ENCODE results near the gene AANAT. TPM values are rescaled to one million over a fixed set of nuclear protein-coding genes. Genes with fewer than 3 reads are reported as not detected.

The AANAT gene
- total RNA-seq, 5 donors from 2014 or later (not counting 1 experiment from before 2014, with no cell fraction given), result not detected

DNA sequence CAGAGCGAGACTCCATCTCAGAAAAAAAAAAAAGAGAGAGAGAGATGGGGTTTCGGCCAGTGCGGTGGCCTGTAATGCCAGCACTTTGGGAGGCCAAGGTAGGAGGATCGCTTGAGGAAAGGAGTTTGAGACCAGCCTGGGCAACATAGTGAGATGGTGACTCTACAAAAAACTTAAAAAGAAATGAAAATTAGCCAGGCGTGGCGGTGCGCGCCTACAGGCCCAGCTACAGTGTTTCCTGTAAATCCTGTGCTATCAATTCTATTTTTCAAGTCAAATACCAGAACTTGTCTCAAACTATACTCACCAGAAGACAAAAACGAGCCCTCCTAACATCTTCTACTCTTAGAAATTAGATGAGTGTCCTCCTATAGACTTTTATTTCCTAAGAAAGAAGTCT lies 33.7 kb upstream of the AANAT start:
- Histone ChIP-seq H3K27ac (ENCODE audit: low read length) (no peak overlapping the region), H3K27me3 (replicated peaks in 1 of 2; ENCODE audit: control insufficient read depth in 2 of 2, extremely low read depth in 1 of 2, insufficient read depth in 2 of 2, low read length in 1 of 2) (no peaks in the 10 kb centered on the region), H3K9me3 (no peaks in the 10 kb centered on the region), H3K36me3 (ENCODE audit: control insufficient read depth in 2 of 2, extremely low read depth in 1 of 2, insufficient read depth in 1 of 2, low read length in 1 of 2) (no peaks in the 10 kb centered on the region), H3K4me3 (ENCODE audit: control insufficient read depth in 1 of 2, extremely low read depth in 1 of 2, low read length in 1 of 2) (no peak overlapping the region), H3K4me1 (ENCODE audit: control insufficient read depth in 1 of 2, extremely low read depth in 1 of 2, insufficient read depth in 2 of 2, low read length in 2 of 2) (no peaks in the 10 kb centered on the region)
- Mint-ChIP-seq H3K4me1 (peaks cover 22 to 50% (median 25%) of the 10 kb centered on the region in 3 donors), H3K36me3 (peaks cover 14% of the 10 kb centered on the region), H3K27me3 (no peaks in the 10 kb centered on the region), H3K27ac (no peak overlapping the region), H3K9me3 (no peaks in the 10 kb centered on the region), H3K4me3 (no peak overlapping the region)
- ATAC-seq (replicated peaks in 1 of 4), result no peak
- WGBS (ENCODE audit: insufficient coverage), result 98% methylated on average over 7 of the region's 9 CpGs
- DNase-seq, result no peak
- POLR2A ChIA-PET, result no interaction called here
- CTCF ChIA-PET, result no interaction called here

DNA sequence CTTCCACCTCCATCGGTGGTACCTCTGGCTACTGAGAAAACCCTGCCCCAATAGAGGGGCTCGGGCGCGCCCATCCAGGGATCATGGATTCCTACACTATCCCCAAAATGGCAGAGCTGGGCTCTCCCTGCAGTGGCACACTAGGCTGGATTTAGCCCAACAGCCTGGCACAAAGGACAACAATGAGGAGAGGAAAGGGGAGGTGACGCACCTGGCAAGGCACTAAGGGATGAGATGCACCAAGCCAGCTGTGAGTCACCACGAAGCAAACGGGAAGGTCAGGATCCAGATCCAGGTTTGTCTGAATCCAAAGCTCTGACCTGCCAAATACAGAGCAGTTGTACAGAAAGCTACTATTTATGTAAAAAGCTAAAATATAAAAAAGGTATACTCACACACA lies 32.5 kb upstream of the AANAT start:
- H3K27ac Mint-ChIP-seq, result no peak overlapping the region
- Histone ChIP-seq H3K27ac (ENCODE audit: low read length) (no peak overlapping the region), H3K36me3 (ENCODE audit: control insufficient read depth in 2 of 2, extremely low read depth in 1 of 2, insufficient read depth in 1 of 2, low read length in 1 of 2) (no peaks in the 10 kb centered on the region), H3K4me1 (ENCODE audit: control insufficient read depth in 1 of 2, extremely low read depth in 1 of 2, insufficient read depth in 2 of 2, low read length in 2 of 2) (no peaks in the 10 kb centered on the region), H3K4me3 (ENCODE audit: control insufficient read depth in 1 of 2, extremely low read depth in 1 of 2, low read length in 1 of 2) (no peak overlapping the region), H3K9me3 (no peaks in the 10 kb centered on the region), H3K27me3 (replicated peaks in 1 of 2; ENCODE audit: control insufficient read depth in 2 of 2, extremely low read depth in 1 of 2, insufficient read depth in 2 of 2, low read length in 1 of 2) (no peaks in the 10 kb centered on the region)
- no peak overlapping the region for H3K4me3 Mint-ChIP-seq
- ChIA-PET CTCF (interaction anchor here in 1 of 2 donors (1.0 to 1.1 kb wide), 2 partner anchors 14 to 40 kb away, joined by 3 read pairs; no protein-coding TSS in a partner anchor), POLR2A (interaction anchor here in 1 of 2 donors (0.7 kb wide), 1 partner anchor 283 kb away, joined by 5 read pairs; no protein-coding TSS in a partner anchor)
- DNase-seq, result no peak
- no peak for ATAC-seq (replicated peaks in 1 of 4)
- no peaks in the 10 kb centered on the region for H3K9me3 Mint-ChIP-seq
- 100% methylated on average over 1 of the region's 7 CpGs for WGBS (ENCODE audit: insufficient coverage)
- H3K4me1 Mint-ChIP-seq, result peaks cover 28 to 54% (median 33%) of the 10 kb centered on the region in 3 donors
- peaks cover 13% of the 10 kb centered on the region for H3K36me3 Mint-ChIP-seq
- H3K27me3 Mint-ChIP-seq, result no peaks in the 10 kb centered on the region

DNA sequence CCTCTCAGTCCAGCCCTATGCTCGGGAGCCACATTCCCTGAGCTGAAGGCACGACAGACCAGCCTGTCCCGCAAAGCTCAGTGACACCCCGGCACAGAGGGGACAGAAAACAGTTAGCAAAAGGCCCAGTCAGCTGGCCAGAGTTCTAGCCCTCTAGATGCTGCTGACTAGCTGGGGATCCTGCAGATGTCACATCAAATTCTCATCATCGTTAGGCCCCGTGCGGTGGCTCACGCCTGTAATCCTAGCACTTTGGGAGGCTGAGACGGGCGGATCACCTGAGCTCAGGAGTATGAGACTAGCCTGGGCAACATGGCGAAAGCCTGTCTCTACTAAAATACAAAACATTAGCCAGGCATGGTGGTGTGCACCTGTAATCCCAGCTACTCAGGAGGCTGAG lies 31.7 kb upstream of the AANAT start:
- no peak for ATAC-seq (replicated peaks in 1 of 4)
- H3K4me3 ChIP-seq (ENCODE audit: control insufficient read depth in 1 of 2, extremely low read depth in 1 of 2, low read length in 1 of 2), result no peak overlapping the region
- Mint-ChIP-seq H3K27ac (no peak overlapping the region), H3K36me3 (peaks cover 10% of the 10 kb centered on the region), H3K27me3 (no peaks in the 10 kb centered on the region), H3K9me3 (no peaks in the 10 kb centered on the region), H3K4me1 (peaks cover 27 to 54% (median 40%) of the 10 kb centered on the region in 3 donors), H3K4me3 (no peak overlapping the region)
- H3K27me3 ChIP-seq (replicated peaks in 1 of 2; ENCODE audit: control insufficient read depth in 2 of 2, extremely low read depth in 1 of 2, insufficient read depth in 2 of 2, low read length in 1 of 2), result no peaks in the 10 kb centered on the region
- no peaks in the 10 kb centered on the region for H3K36me3 ChIP-seq (ENCODE audit: control insufficient read depth in 2 of 2, extremely low read depth in 1 of 2, insufficient read depth in 1 of 2, low read length in 1 of 2)
- no peak overlapping the region for H3K27ac ChIP-seq (ENCODE audit: low read length)
- POLR2A ChIA-PET, result no interaction called here
- CTCF ChIA-PET, result no interaction called here
- H3K4me1 ChIP-seq (ENCODE audit: control insufficient read depth in 1 of 2, extremely low read depth in 1 of 2, insufficient read depth in 2 of 2, low read length in 2 of 2), result no peaks in the 10 kb centered on the region
- H3K9me3 ChIP-seq, result no peaks in the 10 kb centered on the region
- 94% methylated on average over 8 of the region's 11 CpGs for WGBS (ENCODE audit: insufficient coverage)
- no peak for DNase-seq

DNA sequence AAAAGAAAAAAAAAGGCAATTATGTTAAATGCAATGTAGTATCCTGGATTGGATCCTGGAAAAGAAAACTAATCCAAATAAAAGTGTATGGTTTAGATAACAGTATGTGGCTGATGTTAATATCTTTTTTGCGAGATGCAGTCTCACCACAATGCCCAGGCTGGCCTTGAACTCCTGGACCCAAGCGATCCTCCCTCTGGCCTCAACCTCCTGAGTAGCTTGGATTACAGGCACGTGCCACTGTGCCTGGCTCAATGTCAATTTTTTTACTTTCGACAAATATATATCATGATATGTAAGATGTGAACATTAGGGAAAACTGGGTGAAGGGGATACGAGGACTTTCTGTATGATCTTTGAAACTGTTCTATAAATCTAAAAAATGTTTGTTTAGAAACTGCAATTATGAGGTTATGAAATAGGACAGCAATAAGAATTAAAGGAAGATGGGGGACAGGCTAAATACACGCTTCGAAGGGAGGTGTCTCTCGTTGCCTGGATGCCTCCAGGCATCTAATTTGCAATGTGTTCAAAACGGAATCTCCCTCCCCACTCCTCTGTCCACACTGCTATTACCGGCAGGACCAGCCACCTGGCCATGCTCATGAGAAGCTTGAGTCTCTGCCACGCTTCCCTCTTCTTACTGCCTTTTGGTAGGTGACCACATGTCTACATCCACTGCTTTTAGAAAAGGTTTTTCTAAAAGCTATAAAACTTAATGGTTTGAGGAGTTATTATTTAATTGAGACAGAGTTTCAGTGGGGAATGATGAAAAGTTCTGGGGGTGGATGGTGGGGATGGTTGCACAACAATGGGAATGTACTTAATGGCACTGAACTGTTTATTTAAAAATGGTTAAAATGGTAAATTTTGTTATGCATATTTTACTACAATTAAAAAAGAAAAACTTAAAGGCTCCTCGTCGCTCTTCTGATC lies 29.7 kb upstream of the AANAT start:
- POLR2A ChIA-PET, result interaction anchor here in 1 of 2 donors (0.6 to 0.7 kb wide), 2 partner anchors 276 to 467 kb away, joined by 3 to 6 read pairs; no protein-coding TSS in a partner anchor
- no peak overlapping the region for H3K27ac ChIP-seq (ENCODE audit: low read length)
- ATAC-seq (replicated peaks in 1 of 4) (no peak), DNase-seq (no peak)
- Mint-ChIP-seq H3K4me1 (peaks cover 38 to 61% (median 60%) of the 10 kb centered on the region in 3 donors), H3K9me3 (no peaks in the 10 kb centered on the region), H3K27me3 (no peaks in the 10 kb centered on the region), H3K36me3 (peaks cover 15% of the 10 kb centered on the region), H3K4me3 (no peak overlapping the region), H3K27ac (no peak overlapping the region)
- H3K27me3 ChIP-seq (replicated peaks in 1 of 2; ENCODE audit: control insufficient read depth in 2 of 2, extremely low read depth in 1 of 2, insufficient read depth in 2 of 2, low read length in 1 of 2), result no peaks in the 10 kb centered on the region
- 87% methylated on average over 7 of the region's 13 CpGs for WGBS (ENCODE audit: insufficient coverage)
- no peaks in the 10 kb centered on the region for H3K9me3 ChIP-seq
- peaks cover 3 to 10% of the 10 kb centered on the region in 2 experiments for H3K4me1 ChIP-seq (ENCODE audit: control insufficient read depth in 1 of 2, extremely low read depth in 1 of 2, insufficient read depth in 2 of 2, low read length in 2 of 2)
- H3K36me3 ChIP-seq (ENCODE audit: control insufficient read depth in 2 of 2, extremely low read depth in 1 of 2, insufficient read depth in 1 of 2, low read length in 1 of 2), result peaks cover 0 to 2% of the 10 kb centered on the region in 2 donors
- CTCF ChIA-PET, result interaction anchor here in 1 of 2 donors (0.7 to 1.3 kb wide), 2 partner anchors 13 to 582 kb away, joined by 3 to 4 read pairs; no protein-coding TSS in a partner anchor
- H3K4me3 ChIP-seq (ENCODE audit: control insufficient read depth in 1 of 2, extremely low read depth in 1 of 2, low read length in 1 of 2), result no peak overlapping the region

DNA sequence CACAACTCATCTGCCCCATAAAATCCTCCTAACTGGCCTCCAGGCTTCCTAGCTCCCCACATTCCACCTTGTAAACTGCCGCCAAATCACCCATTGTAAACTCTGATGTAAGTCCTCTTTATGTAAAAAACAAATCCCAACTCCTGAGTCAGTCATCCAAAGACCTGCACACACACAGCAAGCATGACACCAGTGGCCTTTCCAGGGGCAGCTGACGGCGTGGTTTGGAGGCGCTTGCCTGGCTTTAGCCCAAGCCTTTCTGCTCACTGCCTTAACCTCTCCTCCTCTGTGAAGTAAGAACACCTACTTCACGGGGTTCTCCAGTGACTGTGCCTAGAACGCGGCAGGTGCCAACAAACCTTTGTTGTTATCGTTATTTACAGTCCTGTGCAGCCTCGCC lies 28.5 kb upstream of the AANAT start:
- Histone ChIP-seq H3K9me3 (no peaks in the 10 kb centered on the region), H3K27me3 (replicated peaks in 1 of 2; ENCODE audit: control insufficient read depth in 2 of 2, extremely low read depth in 1 of 2, insufficient read depth in 2 of 2, low read length in 1 of 2) (no peaks in the 10 kb centered on the region), H3K36me3 (ENCODE audit: control insufficient read depth in 2 of 2, extremely low read depth in 1 of 2, insufficient read depth in 1 of 2, low read length in 1 of 2) (peaks cover 0 to 2% of the 10 kb centered on the region in 2 donors), H3K4me3 (ENCODE audit: control insufficient read depth in 1 of 2, extremely low read depth in 1 of 2, low read length in 1 of 2) (no peak overlapping the region), H3K27ac (ENCODE audit: low read length) (no peak overlapping the region), H3K4me1 (ENCODE audit: control insufficient read depth in 1 of 2, extremely low read depth in 1 of 2, insufficient read depth in 2 of 2, low read length in 2 of 2) (peaks cover 4 to 10% of the 10 kb centered on the region in 2 experiments)
- Mint-ChIP-seq H3K27ac (no peak overlapping the region), H3K36me3 (peaks cover 18% of the 10 kb centered on the region), H3K27me3 (no peaks in the 10 kb centered on the region), H3K9me3 (no peaks in the 10 kb centered on the region), H3K4me3 (no peak overlapping the region), H3K4me1 (peaks cover 44 to 69% (median 65%) of the 10 kb centered on the region in 3 donors)
- WGBS (ENCODE audit: insufficient coverage), result 97% methylated on average over 9 of the region's 9 CpGs
- no peak for ATAC-seq (replicated peaks in 1 of 4)
- ChIA-PET POLR2A (no interaction called here), CTCF (interaction anchor here in 1 of 2 donors (1.3 kb wide), 1 partner anchor 14 kb away, joined by 3 read pairs; no protein-coding TSS in a partner anchor)
- DNase-seq, result no peak

DNA sequence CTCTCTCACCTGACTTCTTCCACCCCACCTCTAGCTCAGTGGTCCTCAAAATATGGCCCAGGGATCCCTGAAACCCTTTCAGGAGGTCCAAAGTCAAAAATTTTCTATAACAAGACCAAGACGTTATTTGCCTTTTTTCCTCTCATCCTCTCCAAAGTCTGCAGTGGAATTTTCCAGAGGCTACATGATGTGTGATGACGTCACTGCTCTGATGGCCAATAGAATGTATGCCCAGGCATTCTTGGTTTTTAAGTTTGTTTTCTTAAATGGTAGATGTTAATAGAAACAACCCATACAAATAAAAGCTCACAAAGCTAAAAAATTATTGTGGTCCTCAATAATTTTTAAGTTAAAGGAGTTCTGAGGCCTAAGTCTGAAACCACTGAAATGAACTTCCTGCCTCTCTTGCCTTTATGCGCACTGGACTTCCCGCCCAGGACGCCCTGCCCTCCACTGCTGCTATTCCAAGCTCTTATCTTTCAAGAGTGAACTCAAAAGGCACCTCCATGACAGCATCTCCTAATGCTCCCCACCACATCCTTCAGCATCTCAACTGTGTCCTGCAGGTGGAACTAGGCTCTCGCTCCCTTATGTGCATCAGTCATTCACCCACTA lies 28.0 kb upstream of the AANAT start:
- 97% methylated on average over 4 of the region's 6 CpGs for WGBS (ENCODE audit: insufficient coverage)
- Histone ChIP-seq H3K36me3 (ENCODE audit: control insufficient read depth in 2 of 2, extremely low read depth in 1 of 2, insufficient read depth in 1 of 2, low read length in 1 of 2) (peaks cover 0 to 2% of the 10 kb centered on the region in 2 donors), H3K27ac (ENCODE audit: low read length) (no peak overlapping the region), H3K9me3 (no peaks in the 10 kb centered on the region), H3K4me3 (ENCODE audit: control insufficient read depth in 1 of 2, extremely low read depth in 1 of 2, low read length in 1 of 2) (no peak overlapping the region), H3K4me1 (ENCODE audit: control insufficient read depth in 1 of 2, extremely low read depth in 1 of 2, insufficient read depth in 2 of 2, low read length in 2 of 2) (peaks cover 4 to 10% of the 10 kb centered on the region in 2 experiments), H3K27me3 (replicated peaks in 1 of 2; ENCODE audit: control insufficient read depth in 2 of 2, extremely low read depth in 1 of 2, insufficient read depth in 2 of 2, low read length in 1 of 2) (no peaks in the 10 kb centered on the region)
- Mint-ChIP-seq H3K36me3 (peaks cover 13% of the 10 kb centered on the region), H3K4me1 (peaks cover 49 to 65% (median 64%) of the 10 kb centered on the region in 3 donors), H3K27me3 (no peaks in the 10 kb centered on the region), H3K4me3 (no peak overlapping the region), H3K9me3 (no peaks in the 10 kb centered on the region), H3K27ac (no peak overlapping the region)
- DNase-seq, result no peak
- ATAC-seq (replicated peaks in 1 of 4), result no peak
- POLR2A ChIA-PET, result interaction anchor here in 1 of 2 donors (0.9 kb wide), 1 partner anchor 11 kb away, joined by 5 read pairs; no protein-coding TSS in a partner anchor
- CTCF ChIA-PET, result interaction anchor here in 1 of 2 donors (0.7 kb wide), 1 partner anchor 1359 kb away, joined by 3 read pairs; no protein-coding TSS in a partner anchor

All from T-cell (primary cell).